HepG2 (cell line): ENCODE measurements around the gene HTD2. TPM values are rescaled to one million over a fixed set of nuclear protein-coding genes. Genes with fewer than 3 reads are reported as not detected.

ENCODE experiments used
- ARID4A ChIP-seq: sonication (generic); formaldehyde crosslinking; IDR thresholded peaks from 2 replicates; pipeline ENCODE4 v1.5.0; 2020; ENCODE audit warnings: mild to moderate bottlenecking, missing genetic modification reagents, borderline replicate concordance
- CEBPB ChIP-seq: IDR thresholded peaks from 2 replicates; pipeline ENCODE4 v1.6.1; 2011; ENCODE audit warnings: low read depth, low read length, improper control_type of control experiment, borderline replicate concordance
- CREB1 ChIP-seq, 2 experiments: fragments of 450-650 bp in 1 of 2; IDR thresholded peaks; 2 replicates each; pipeline ENCODE4 v1.6.1; 2016 to 2017; ENCODE audit warnings: control low read depth in 1 of 2, mild to moderate bottlenecking in 1 of 2, missing compliant biosample characterization in 1 of 2, missing genetic modification characterization in 1 of 2
- CSRNP2 ChIP-seq: sonication (generic); formaldehyde crosslinking; conservative IDR thresholded peaks from 2 replicates; pipeline ENCODE4 v1.8.0; 2022; ENCODE audit warnings: low read depth, missing genetic modification reagents
- DR1 ChIP-seq: sonication (generic); formaldehyde crosslinking; IDR thresholded peaks from 2 replicates; pipeline ENCODE4 v1.8.0; 2021; ENCODE audit warnings: mild to moderate bottlenecking, missing genetic modification reagents, inconsistent platforms
- GABPB1 ChIP-seq: IDR thresholded peaks from 2 replicates; pipeline ENCODE4 v1.6.1; 2016; ENCODE audit warnings: mild to moderate bottlenecking, missing genetic modification reagents, moderate library complexity, missing compliant biosample characterization
- HNRNPLL ChIP-seq: fragments of 200-400 bp; formaldehyde crosslinking; IDR thresholded peaks from 2 replicates; pipeline ENCODE4 v1.6.1; 2017; ENCODE audit warnings: mild to moderate bottlenecking, low read depth, low read length; ENCODE audit not compliant: poor library complexity, severe bottlenecking
- NR2F6 ChIP-seq, 2 experiments: IDR thresholded peaks; 2 replicates each; pipeline ENCODE4 v1.6.1; 2016; ENCODE audit warnings: antibody characterized with exemption in 1 of 2, mild to moderate bottlenecking in 1 of 2
- SAFB2 ChIP-seq: sonication (generic); formaldehyde crosslinking; IDR thresholded peaks from 2 replicates; pipeline ENCODE4 v1.5.1; 2020; ENCODE audit warnings: missing genetic modification reagents, low read depth, mild to moderate bottlenecking, borderline replicate concordance
- SAP130 ChIP-seq: IDR thresholded peaks from 2 replicates; pipeline ENCODE4 v1.6.1; 2016; ENCODE audit warnings: low read depth
- STAT5B ChIP-seq: sonication (generic); formaldehyde crosslinking; IDR thresholded peaks from 2 replicates; pipeline ENCODE4 v1.4.0; 2020; ENCODE audit warnings: missing genetic modification reagents
- YEATS4 ChIP-seq: sonication (generic); formaldehyde crosslinking; IDR thresholded peaks from 2 replicates; pipeline ENCODE4 v1.4.0; 2020; ENCODE audit warnings: missing genetic modification reagents, borderline replicate concordance
- ZBTB1 ChIP-seq: sonication (generic); formaldehyde crosslinking; IDR thresholded peaks from 2 replicates; pipeline ENCODE4 v1.4.0; 2020; ENCODE audit warnings: missing genetic modification reagents, borderline replicate concordance
- ZBTB43 ChIP-seq: sonication (generic); formaldehyde crosslinking; conservative IDR thresholded peaks from 2 replicates; pipeline ENCODE4 v1.4.0; 2020; ENCODE audit warnings: missing genetic modification reagents
- ZBTB8A ChIP-seq: sonication (generic); formaldehyde crosslinking; IDR thresholded peaks from 2 replicates; pipeline ENCODE4 v1.4.0; 2020; ENCODE audit warnings: mild to moderate bottlenecking, low read depth, missing genetic modification reagents, borderline replicate concordance
- ZFP62 ChIP-seq: sonication (generic); formaldehyde crosslinking; IDR thresholded peaks from 2 replicates; pipeline ENCODE4 v1.4.0; 2020; ENCODE audit warnings: missing genetic modification reagents
- ZIK1 ChIP-seq: sonication (generic); formaldehyde crosslinking; IDR thresholded peaks from 2 replicates; pipeline ENCODE4 v1.5.0; 2020; ENCODE audit warnings: mild to moderate bottlenecking, low read depth, missing genetic modification reagents, borderline replicate concordance
- ZNF331 ChIP-seq: sonication (generic); formaldehyde crosslinking; IDR thresholded peaks from 2 replicates; pipeline ENCODE4 v1.4.0; 2020; ENCODE audit warnings: missing genetic modification reagents
- ZNF556 ChIP-seq: sonication (generic); formaldehyde crosslinking; IDR thresholded peaks from 2 replicates; pipeline ENCODE4 v1.4.0; 2020; ENCODE audit warnings: mild to moderate bottlenecking, missing genetic modification reagents, borderline replicate concordance
- ZNF790 ChIP-seq: sonication (generic); formaldehyde crosslinking; IDR thresholded peaks from 2 replicates; pipeline ENCODE4 v1.8.0; 2022; ENCODE audit warnings: missing genetic modification reagents, mild to moderate bottlenecking, borderline replicate concordance
- ZSCAN21 ChIP-seq: sonication (generic); formaldehyde crosslinking; IDR thresholded peaks from 2 replicates; pipeline ENCODE4 v1.8.0; 2022; ENCODE audit warnings: mild to moderate bottlenecking, missing genetic modification reagents, moderate library complexity, borderline replicate concordance
- polyA plus RNA-seq, 8 experiments: library from polyadenylated mRNA; depleted of rRNA in 3 of 8; stranded (reverse) in 7 of 8; unstranded in 1 of 8; fragments of >200 nt; fragmentation: Illumina TruSeq in 4 of 8; extraction: Trizol in 4 of 8; gene quantifications; 2 replicates each; pipeline versions ENCODE4 v1.2.1 to v1.2.3, GENCODE V29; 2011 to 2016; ENCODE audit warnings: low read depth in 4 of 8, missing spikeins in 1 of 8, mixed read lengths in 1 of 8; ENCODE audit not compliant: insufficient read depth in 1 of 8
- total RNA-seq, 5 experiments: library from RNA; depleted of rRNA; stranded (reverse); fragments of >200 nt; fragmentation: Illumina TruSeq; extraction: Trizol; gene quantifications; 2 replicates each; pipeline ENCODE4 v1.2.3, GENCODE V29; 2016; ENCODE audit warnings: low read depth in 1 of 5
- TF ChIP-seq, protein P1 (sequence below): sonication (generic); formaldehyde crosslinking; IDR thresholded peaks from 2 replicates; pipeline ENCODE4 v1.5.0; 2020; ENCODE audit warnings: missing genetic modification reagents, mild to moderate bottlenecking, borderline replicate concordance

Gene HTD2
- total and polyA plus RNA-seq, 2 of the 13 experiments (the other 11 are each of a cell fraction or from before 2014, with no cell fraction given): 8.6 to 13.7 TPM

GRCh38 chr3:58332575-58333188 lies 26.4 kb downstream of the HTD2 start, which contains the start of gene PXK (continued):
- TF ChIP-seq CEBPB (no peak), ZFP62 (CRISPR knock-in tag) (no peak), ZBTB43 (CRISPR knock-in tag) (0 out of 2 replicates have a peak, but pooled peaks have one; percentile 46), ARID4A (peak; percentile 80), ZNF331 (CRISPR knock-in tag) (peak; percentile 66; the same call in 1 of the 2 replicates), CSRNP2 (no peak), NR2F6 (IDR thresholded peaks at IDR 0.05) (no peak), NR2F6 (CRISPR knock-in tag; IDR thresholded peaks at IDR 0.05) (0 out of 2 replicates have a peak, but pooled peaks have one; percentile 19), ZNF790 (CRISPR knock-in tag) (peak; percentile 47; the same call in 1 of the 2 replicates), ZSCAN21 (CRISPR knock-in tag) (peak; percentile 74; the same call in 1 of the 2 replicates), YEATS4 (CRISPR knock-in tag) (peak; percentile 72), ZBTB8A (no peak), HNRNPLL (peak; percentile 54), STAT5B (no peak), SAP130 (CRISPR knock-in tag) (peak; percentile 87), CREB1 (IDR thresholded peaks at IDR 0.05) (no peak), CREB1 (CRISPR knock-in tag; IDR thresholded peaks at IDR 0.05) (no peak), DR1 (CRISPR knock-in tag) (no peak), ZBTB1 (CRISPR knock-in tag) (no peak), GABPB1 (CRISPR knock-in tag) (peak; percentile 67), SAFB2 (CRISPR knock-in tag) (peak; percentile 30; the same call in 1 of the 2 replicates), ZNF556 (CRISPR knock-in tag) (peak; percentile 82), ZIK1 (peak; percentile 71; the same call in 1 of the 2 replicates)
- TF ChIP-seq, protein P1, sequence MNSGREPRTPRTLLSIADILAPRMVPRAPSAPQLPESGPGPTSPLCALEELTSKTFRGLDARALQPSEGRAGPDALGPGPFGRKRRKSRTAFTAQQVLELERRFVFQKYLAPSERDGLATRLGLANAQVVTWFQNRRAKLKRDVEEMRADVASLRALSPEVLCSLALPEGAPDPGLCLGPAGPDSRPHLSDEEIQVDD (CRISPR knock-in tag): peak; percentile 70; the same call in 1 of the 2 replicates
